HCT116 (cell line): ENCODE measurements around the gene APBA1. TPM values are rescaled to one million over a fixed set of nuclear protein-coding genes. Genes with fewer than 3 reads are reported as not detected.

Source experiments
- ATAC-seq: fragments of 200-7000 bp; cut with Tn5 transposase; 2 replicates; pipeline ENCODE4 v1.9.1; 2020; ENCODE audit warnings: mild to moderate bottlenecking, moderate library complexity
- BruUV-seq: library from RNA; stranded (reverse); fragments of 400-500 nt; replicated peaks from 2 replicates; lab custom pipeline; 2021; lab: Mats Ljungman, UMichigan
- CTCF ChIA-PET: fragments of 300-600 bp; sonication (Branson Sonifier 250); formaldehyde crosslinking; loops from one replicate; lab custom pipeline; 2021; ENCODE audit warnings: antibody characterized with exemption; lab: Charles Lee
- POLR2A ChIA-PET: fragments of 300-600, 350-600 bp; sonication (Branson Sonifier 250); formaldehyde crosslinking; loops from one replicate; lab custom pipeline; 2021; ENCODE audit warnings: antibody characterized with exemption; lab: Charles Lee
- RAD21 ChIA-PET, 2 experiments: fragments of 300-600 bp; sonication (Branson Sonifier 250); formaldehyde crosslinking; loops; one replicate each; lab custom pipeline; 2023; ENCODE audit warnings: low total read pairs in 2 of 2; ENCODE audit not compliant: uncharacterized antibody in 2 of 2, unreplicated experiment in 2 of 2, low non-redundant PET in 1 of 2; lab: Charles Lee
- DNase-seq: peaks from one replicate; pipeline ENCODE4 v3.0.0-alpha.2; 2010; ENCODE audit warnings: low read depth, low spot score
- H2AFZ ChIP-seq: fragments of 200-600 bp; shearing (Covaris generic), sonication (generic); 2 replicates; pipeline ENCODE4 v1.6.1; 2017; ENCODE audit warnings: low read depth, mixed run types, mixed read lengths, antibody characterized with exemption, low read length; ENCODE audit not compliant: poor library complexity, severe bottlenecking
- H3K27ac ChIP-seq: 2 replicates; pipeline ENCODE4 v1.5.1; 2012; ENCODE audit warnings: low read depth, low read length
- H3K27me3 ChIP-seq: fragments of 200-600 bp; sonication (generic); 2 replicates; pipeline ENCODE4 v1.6.1; 2016; ENCODE audit warnings: mixed run types, low read length, mixed read lengths; ENCODE audit not compliant: insufficient read depth
- H3K36me3 ChIP-seq, 2 experiments: fragments of 200-500 bp in 1 of 2; fragments of 200-600 bp in 1 of 2; sonication (Bioruptor generic) in 1 of 2; sonication (generic) in 1 of 2; 2 replicates each; pipeline versions ENCODE4 v1.5.1 to v1.6.1; 2014 to 2016; ENCODE audit warnings: low read length in 2 of 2, inconsistent platforms in 1 of 2, mixed read lengths in 1 of 2, mixed run types in 1 of 2; ENCODE audit not compliant: insufficient read depth in 2 of 2, control insufficient read depth in 1 of 2
- H3K4me1 ChIP-seq, 2 experiments: fragments of 200-600 bp in 1 of 2; sonication (generic) in 1 of 2; 2 replicates each; pipeline versions ENCODE4 v1.5.1 to v1.6.1; 2012 to 2017; ENCODE audit warnings: low read length in 2 of 2, inconsistent platforms in 1 of 2, mild to moderate bottlenecking in 1 of 2, mixed read lengths in 1 of 2, mixed run types in 1 of 2, moderate library complexity in 1 of 2; ENCODE audit not compliant: insufficient read depth in 2 of 2, control insufficient read depth in 1 of 2
- H3K4me2 ChIP-seq: fragments of 200-600 bp; sonication (generic); 2 replicates; pipeline ENCODE4 v1.6.1; 2017; ENCODE audit warnings: mixed run types, low read length, mixed read lengths
- H3K4me3 ChIP-seq, 2 experiments: fragments of 200-600 bp in 1 of 2; sonication (generic) in 1 of 2; replicated peaks in 1 of 2; 2 replicates each; pipeline ENCODE4 v1.5.1; 2011 to 2016; ENCODE audit warnings: low read length in 2 of 2, control low read depth in 1 of 2, low read depth in 1 of 2, mild to moderate bottlenecking in 1 of 2, mixed read lengths in 1 of 2, mixed run types in 1 of 2
- H3K79me2 ChIP-seq: fragments of 200-600 bp; sonication (generic); 2 replicates; pipeline ENCODE4 v1.6.1; 2017; ENCODE audit warnings: mild to moderate bottlenecking, mixed run types, low read length, moderate library complexity, mixed read lengths; ENCODE audit not compliant: insufficient read depth
- H3K9ac ChIP-seq: fragments of 200-600 bp; sonication (generic); 2 replicates; pipeline ENCODE4 v1.6.1; 2016; ENCODE audit warnings: low read length, mixed read lengths
- H3K9me2 ChIP-seq: fragments of 200-600 bp; sonication (generic), shearing (Covaris generic); 2 replicates; pipeline ENCODE4 v1.6.1; 2017; ENCODE audit warnings: mixed run types, mild to moderate bottlenecking, moderate library complexity; ENCODE audit not compliant: insufficient read depth
- H3K9me3 ChIP-seq, 2 experiments: fragments of 200-500 bp in 1 of 2; fragments of 200-600 bp in 1 of 2; sonication (Bioruptor generic) in 1 of 2; sonication (generic) in 1 of 2; 2 replicates each; pipeline ENCODE4 v1.6.1; 2014 to 2017; ENCODE audit warnings: low read length in 2 of 2, mixed read lengths in 2 of 2, inconsistent platforms in 1 of 2, low read depth in 1 of 2, mild to moderate bottlenecking in 1 of 2, mixed run types in 1 of 2, moderate library complexity in 1 of 2; ENCODE audit not compliant: control insufficient read depth in 1 of 2, insufficient read depth in 1 of 2
- H4K20me1 ChIP-seq: fragments of 200-600 bp; sonication (generic), shearing (Covaris generic); 2 replicates; pipeline ENCODE4 v1.6.1; 2017; ENCODE audit warnings: mixed run types, mild to moderate bottlenecking, moderate library complexity; ENCODE audit not compliant: insufficient read depth
- ATF3 ChIP-seq: IDR thresholded peaks from 2 replicates; pipeline ENCODE4 v1.6.1; 2012
- CBX3 ChIP-seq: IDR thresholded peaks from 2 replicates; pipeline ENCODE4 v1.6.1; 2012; ENCODE audit warnings: low read depth
- CEBPB ChIP-seq: IDR thresholded peaks from 2 replicates; pipeline ENCODE4 v1.6.1; 2012; ENCODE audit warnings: low read depth
- EGR1 ChIP-seq: IDR thresholded peaks from 2 replicates; pipeline ENCODE4 v1.6.1; 2012; ENCODE audit warnings: low read depth
- ELF1 ChIP-seq: IDR thresholded peaks from 2 replicates; pipeline ENCODE4 v1.6.1; 2012; ENCODE audit warnings: low read depth, borderline replicate concordance
- EZH2phosphoT487 ChIP-seq: fragments of 200-600 bp; IDR thresholded peaks from 2 replicates; pipeline ENCODE4 v1.6.1; 2018; ENCODE audit warnings: antibody characterized with exemption, borderline replicate concordance
- FOSL1 ChIP-seq: IDR thresholded peaks from 2 replicates; pipeline ENCODE4 v1.6.1; 2012; ENCODE audit warnings: low read depth
- JUND ChIP-seq: IDR thresholded peaks from 2 replicates; pipeline ENCODE4 v1.6.1; 2012
- POLR2A ChIP-seq: IDR thresholded peaks from 2 replicates; pipeline ENCODE4 v1.7.0; 2011; ENCODE audit warnings: borderline replicate concordance; ENCODE audit not compliant: insufficient read depth, insufficient read length; ENCODE audit errors: extremely low read depth
- POLR2AphosphoS5 ChIP-seq: IDR thresholded peaks from 2 replicates; pipeline ENCODE4 v1.6.1; 2011; ENCODE audit warnings: mild to moderate bottlenecking, low read depth, low read length, moderate library complexity
- RAD21 ChIP-seq: IDR thresholded peaks from 2 replicates; pipeline ENCODE4 v1.6.1; 2012; ENCODE audit warnings: low read depth, mild to moderate bottlenecking
- SP1 ChIP-seq: IDR thresholded peaks from 2 replicates; pipeline ENCODE4 v1.6.1; 2012; ENCODE audit warnings: low read depth
- TCF7L2 ChIP-seq: IDR thresholded peaks from 2 replicates; pipeline ENCODE4 v1.7.0; 2011; ENCODE audit warnings: borderline replicate concordance, inconsistent platforms; ENCODE audit not compliant: insufficient read depth, insufficient read length; ENCODE audit errors: extremely low read depth
- YY1 ChIP-seq: IDR thresholded peaks from 2 replicates; pipeline ENCODE4 v1.6.1; 2011; ENCODE audit warnings: low read length, low read depth, moderate library complexity, mild to moderate bottlenecking; ENCODE audit not compliant: insufficient replicate concordance; ENCODE audit errors: extremely low read depth
- ZBTB33 ChIP-seq: IDR thresholded peaks from 2 replicates; pipeline ENCODE4 v1.6.1; 2011; ENCODE audit warnings: mild to moderate bottlenecking, low read length, moderate library complexity; ENCODE audit not compliant: insufficient replicate concordance; ENCODE audit errors: extremely low read depth
- ZFX ChIP-seq: fragments of 450-650 bp; IDR thresholded peaks from 2 replicates; pipeline ENCODE4 v1.6.1; 2017
- intact Hi-C: fragments of 100-400 bp; cut with micrococcal nuclease; formaldehyde crosslinking; loops from 2 replicates; pipeline ENCODE4 v1.10.0; 2022
- total RNA-seq: library from RNA; stranded (reverse); gene quantifications from one replicate; pipeline ENCODE4 v1.2.1, GENCODE V29; 2021; ENCODE audit not compliant: unreplicated experiment
- TF ChIP-seq, protein P1 (sequence below): IDR thresholded peaks from 2 replicates; pipeline ENCODE4 v1.6.1; 2012
- TF ChIP-seq, protein P2 (sequence below), 3 experiments: fragments of 200-600 bp in 1 of 3; sonication (generic) in 1 of 3; IDR thresholded peaks in 2 of 3; conservative IDR thresholded peaks in 1 of 3; 2 replicates each; pipeline ENCODE4 v1.5.1; 2012 to 2017; ENCODE audit warnings: low read depth in 2 of 3, low read length in 2 of 3, antibody characterized with exemption in 1 of 3, borderline replicate concordance in 1 of 3, control low read depth in 1 of 3, mild to moderate bottlenecking in 1 of 3, mixed read lengths in 1 of 3, mixed run types in 1 of 3, moderate library complexity in 1 of 3; ENCODE audit not compliant: insufficient read depth in 1 of 3
- TF ChIP-seq, protein P3 (sequence below): IDR thresholded peaks from 2 replicates; pipeline ENCODE4 v1.6.1; 2012; ENCODE audit warnings: low read depth

Gene APBA1
- total RNA-seq, 1 experiment from 2014 or later = 0.20 TPM

DNA sequence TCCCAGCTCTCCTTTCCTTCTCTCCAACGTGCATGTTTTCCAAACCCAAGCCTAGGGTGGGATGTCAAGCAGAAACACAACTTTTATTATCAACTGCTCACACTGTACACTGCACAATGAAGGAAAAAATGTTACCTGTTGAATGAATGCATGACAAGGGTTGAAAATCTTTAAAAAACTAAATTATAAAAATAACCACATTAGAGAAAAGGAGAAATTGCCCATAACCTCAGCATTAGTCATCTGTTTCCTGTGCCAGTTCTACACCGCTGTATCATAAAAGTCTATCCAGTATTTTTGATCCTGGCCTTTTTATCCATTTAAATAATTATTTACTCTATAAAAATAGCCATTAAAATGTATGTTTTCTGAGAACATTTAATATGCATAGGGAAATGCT is 101.1 kb downstream of the APBA1 start:
- H3K9me2 ChIP-seq = no peaks in the 10 kb centered on the region
- peaks cover 36% of the 10 kb centered on the region for H3K27me3 ChIP-seq
- TF ChIP-seq ZBTB33 (no peak), FOSL1 (no peak), ATF3 (no peak), CEBPB (no peak), YY1 (no peak), POLR2AphosphoS5 (no peak), POLR2A (no peak), TCF7L2 (no peak), ELF1 (no peak), SP1 (no peak), ZFX (no peak), JUND (no peak), EGR1 (no peak), RAD21 (no peak), CBX3 (no peak), EZH2phosphoT487 (no peak)
- TF ChIP-seq, protein P1, sequence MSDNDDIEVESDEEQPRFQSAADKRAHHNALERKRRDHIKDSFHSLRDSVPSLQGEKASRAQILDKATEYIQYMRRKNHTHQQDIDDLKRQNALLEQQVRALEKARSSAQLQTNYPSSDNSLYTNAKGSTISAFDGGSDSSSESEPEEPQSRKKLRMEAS = no peak
- TF ChIP-seq, protein P2, sequence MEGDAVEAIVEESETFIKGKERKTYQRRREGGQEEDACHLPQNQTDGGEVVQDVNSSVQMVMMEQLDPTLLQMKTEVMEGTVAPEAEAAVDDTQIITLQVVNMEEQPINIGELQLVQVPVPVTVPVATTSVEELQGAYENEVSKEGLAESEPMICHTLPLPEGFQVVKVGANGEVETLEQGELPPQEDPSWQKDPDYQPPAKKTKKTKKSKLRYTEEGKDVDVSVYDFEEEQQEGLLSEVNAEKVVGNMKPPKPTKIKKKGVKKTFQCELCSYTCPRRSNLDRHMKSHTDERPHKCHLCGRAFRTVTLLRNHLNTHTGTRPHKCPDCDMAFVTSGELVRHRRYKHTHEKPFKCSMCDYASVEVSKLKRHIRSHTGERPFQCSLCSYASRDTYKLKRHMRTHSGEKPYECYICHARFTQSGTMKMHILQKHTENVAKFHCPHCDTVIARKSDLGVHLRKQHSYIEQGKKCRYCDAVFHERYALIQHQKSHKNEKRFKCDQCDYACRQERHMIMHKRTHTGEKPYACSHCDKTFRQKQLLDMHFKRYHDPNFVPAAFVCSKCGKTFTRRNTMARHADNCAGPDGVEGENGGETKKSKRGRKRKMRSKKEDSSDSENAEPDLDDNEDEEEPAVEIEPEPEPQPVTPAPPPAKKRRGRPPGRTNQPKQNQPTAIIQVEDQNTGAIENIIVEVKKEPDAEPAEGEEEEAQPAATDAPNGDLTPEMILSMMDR (IDR thresholded peaks at IDR 0.05 in 2 of 3, conservative IDR thresholded peaks at IDR 0.05 in 1 of 3; ENCODE audit: borderline replicate concordance in 1 of 3, insufficient read depth in 1 of 3, low read depth in 2 of 3, low read length in 2 of 3) = no peak
- TF ChIP-seq, protein P3, sequence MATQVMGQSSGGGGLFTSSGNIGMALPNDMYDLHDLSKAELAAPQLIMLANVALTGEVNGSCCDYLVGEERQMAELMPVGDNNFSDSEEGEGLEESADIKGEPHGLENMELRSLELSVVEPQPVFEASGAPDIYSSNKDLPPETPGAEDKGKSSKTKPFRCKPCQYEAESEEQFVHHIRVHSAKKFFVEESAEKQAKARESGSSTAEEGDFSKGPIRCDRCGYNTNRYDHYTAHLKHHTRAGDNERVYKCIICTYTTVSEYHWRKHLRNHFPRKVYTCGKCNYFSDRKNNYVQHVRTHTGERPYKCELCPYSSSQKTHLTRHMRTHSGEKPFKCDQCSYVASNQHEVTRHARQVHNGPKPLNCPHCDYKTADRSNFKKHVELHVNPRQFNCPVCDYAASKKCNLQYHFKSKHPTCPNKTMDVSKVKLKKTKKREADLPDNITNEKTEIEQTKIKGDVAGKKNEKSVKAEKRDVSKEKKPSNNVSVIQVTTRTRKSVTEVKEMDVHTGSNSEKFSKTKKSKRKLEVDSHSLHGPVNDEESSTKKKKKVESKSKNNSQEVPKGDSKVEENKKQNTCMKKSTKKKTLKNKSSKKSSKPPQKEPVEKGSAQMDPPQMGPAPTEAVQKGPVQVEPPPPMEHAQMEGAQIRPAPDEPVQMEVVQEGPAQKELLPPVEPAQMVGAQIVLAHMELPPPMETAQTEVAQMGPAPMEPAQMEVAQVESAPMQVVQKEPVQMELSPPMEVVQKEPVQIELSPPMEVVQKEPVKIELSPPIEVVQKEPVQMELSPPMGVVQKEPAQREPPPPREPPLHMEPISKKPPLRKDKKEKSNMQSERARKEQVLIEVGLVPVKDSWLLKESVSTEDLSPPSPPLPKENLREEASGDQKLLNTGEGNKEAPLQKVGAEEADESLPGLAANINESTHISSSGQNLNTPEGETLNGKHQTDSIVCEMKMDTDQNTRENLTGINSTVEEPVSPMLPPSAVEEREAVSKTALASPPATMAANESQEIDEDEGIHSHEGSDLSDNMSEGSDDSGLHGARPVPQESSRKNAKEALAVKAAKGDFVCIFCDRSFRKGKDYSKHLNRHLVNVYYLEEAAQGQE = no peak
- no peak for ATAC-seq
- H3K9me3 ChIP-seq = no peaks in the 10 kb centered on the region
- CTCF ChIA-PET = no interaction called here
- BruUV-seq = no TSS peak
- no peaks in the 10 kb centered on the region for H3K79me2 ChIP-seq
- no peak overlapping the region for H2AFZ ChIP-seq
- no peaks in the 10 kb centered on the region for H3K4me1 ChIP-seq
- H3K4me3 ChIP-seq = no peak overlapping the region
- no peak overlapping the region for H3K9ac ChIP-seq
- H3K4me2 ChIP-seq = no peak overlapping the region
- H3K36me3 ChIP-seq = no peaks in the 10 kb centered on the region
- POLR2A ChIA-PET = no interaction called here
- RAD21 ChIA-PET = no interaction called here
- intact Hi-C loops = no loop called here
- no peaks in the 10 kb centered on the region for H4K20me1 ChIP-seq
- no peak for DNase-seq
- no peak overlapping the region for H3K27ac ChIP-seq
